Measurements from ENCODE around the gene EVL. TPM values are rescaled to one million over a fixed set of nuclear protein-coding genes. Genes with fewer than 3 reads are reported as not detected.

EVL gene
- total and polyA plus RNA-seq, 10 of the 15 experiments (the other 5 are each of a cell fraction or from before 2014, with no cell fraction given): 11.9 to 341 (median 89.8) TPM

DNA sequence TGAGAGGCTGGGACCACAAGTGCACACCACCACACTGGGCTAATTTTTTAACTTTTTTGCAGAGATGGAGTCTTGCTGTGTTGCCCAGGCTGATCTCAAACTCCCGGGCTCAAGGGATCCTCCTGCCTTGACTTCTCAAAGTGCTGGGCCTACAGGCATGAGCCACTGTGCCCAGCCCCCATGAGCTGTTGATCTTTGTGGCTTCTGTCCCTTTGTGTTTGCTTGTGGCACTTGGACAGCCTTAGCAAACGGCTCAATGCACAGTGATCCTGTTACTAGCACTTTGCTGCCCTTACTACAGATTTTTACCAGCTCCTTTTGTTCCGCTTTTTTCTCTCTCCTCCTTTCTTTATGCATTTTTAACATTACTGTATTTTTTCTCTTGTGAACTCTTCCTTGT, 25.3 kb upstream of the EVL start (continued):
- TF ChIP-seq, protein P1, sequence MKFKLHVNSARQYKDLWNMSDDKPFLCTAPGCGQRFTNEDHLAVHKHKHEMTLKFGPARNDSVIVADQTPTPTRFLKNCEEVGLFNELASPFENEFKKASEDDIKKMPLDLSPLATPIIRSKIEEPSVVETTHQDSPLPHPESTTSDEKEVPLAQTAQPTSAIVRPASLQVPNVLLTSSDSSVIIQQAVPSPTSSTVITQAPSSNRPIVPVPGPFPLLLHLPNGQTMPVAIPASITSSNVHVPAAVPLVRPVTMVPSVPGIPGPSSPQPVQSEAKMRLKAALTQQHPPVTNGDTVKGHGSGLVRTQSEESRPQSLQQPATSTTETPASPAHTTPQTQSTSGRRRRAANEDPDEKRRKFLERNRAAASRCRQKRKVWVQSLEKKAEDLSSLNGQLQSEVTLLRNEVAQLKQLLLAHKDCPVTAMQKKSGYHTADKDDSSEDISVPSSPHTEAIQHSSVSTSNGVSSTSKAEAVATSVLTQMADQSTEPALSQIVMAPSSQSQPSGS (IDR thresholded peaks at IDR 0.05; ENCODE audit: low read length): no peak
- TF ChIP-seq ATF7 (IDR thresholded peaks at IDR 0.05; ENCODE audit: low read depth): no peak

DNA sequence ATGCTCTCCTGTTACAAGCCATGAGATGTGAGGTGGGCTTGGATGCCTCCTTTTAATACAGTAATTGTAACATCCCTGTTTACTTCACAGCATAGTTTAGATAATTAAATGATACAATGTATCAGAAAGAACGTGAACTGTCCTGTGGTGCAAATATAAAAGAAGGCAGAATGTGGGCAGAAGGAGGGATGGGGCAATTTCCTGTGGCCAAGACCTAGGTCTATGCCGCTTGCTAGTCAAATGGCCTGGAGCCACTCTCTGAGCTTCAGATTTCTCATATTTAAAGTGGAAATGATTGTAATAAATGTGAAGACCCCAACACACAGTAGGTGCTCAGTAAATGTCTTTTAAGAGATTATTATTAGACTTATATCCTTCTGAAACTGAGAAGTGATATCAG, 24.0 kb upstream of the EVL start:
- ATAC-seq (no peak), DNase-seq (ENCODE audit: low read depth, low spot score) (no peak), FAIRE-seq (no peak)
- Histone ChIP-seq H2AFZ (ENCODE audit: control insufficient read depth, low read depth, low read length) (no peak overlapping the region), H3K27me3 (replicated peaks in 1 of 2; ENCODE audit: control insufficient read depth in 2 of 2, insufficient read depth in 2 of 2, low read length in 1 of 2) (no peaks in the 10 kb centered on the region), H3K4me1 (ENCODE audit: control insufficient read depth, insufficient read depth, low read length) (no peaks in the 10 kb centered on the region), H3K27ac (ENCODE audit: control insufficient read depth, insufficient read depth) (no peak overlapping the region), H3K9ac (ENCODE audit: control insufficient read depth, insufficient read depth, low read length) (no peak overlapping the region), H3K9me3 (replicated peaks; ENCODE audit: control insufficient read depth, insufficient read depth, low read length) (no peaks in the 10 kb centered on the region), H3K4me2 (ENCODE audit: control insufficient read depth, insufficient read depth) (no peak overlapping the region), H4K20me1 (ENCODE audit: control insufficient read depth, insufficient read depth) (no peaks in the 10 kb centered on the region), H3K36me3 (ENCODE audit: control insufficient read depth in 2 of 2, insufficient read depth in 2 of 2, low read length in 1 of 2) (no peaks in the 10 kb centered on the region), H3K4me3 (no peak overlapping the region), H3K79me2 (ENCODE audit: control insufficient read depth, insufficient read depth, low read length) (no peaks in the 10 kb centered on the region)
- WGBS (ENCODE audit: insufficient coverage, insufficient replicate concordance, low lambda C conversion rate, missing lambda C conversion rate): 48% methylated on average over 2 of the region's 2 CpGs
- ChIA-PET RAD21 (ENCODE audit: unreplicated experiment) (interaction anchor here (1.4 kb wide), 1 partner anchor 15 kb away, joined by 4 read pairs; no protein-coding TSS in a partner anchor), CTCF (interaction anchor here (0.7 to 1.2 kb wide), 3 partner anchors 58 to 199 kb away, joined by 3 read pairs; no protein-coding TSS in a partner anchor), POLR2A (no interaction called here), SMC1A (ENCODE audit: uncharacterized antibody, unreplicated experiment) (interaction anchor here (1.0 to 1.6 kb wide), 3 partner anchors 30 to 52 kb away, joined by 4 to 6 read pairs (median 6); no protein-coding TSS in a partner anchor)
- intact Hi-C loops (cut with micrococcal nuclease; ENCODE audit: unreplicated experiment): no loop called here
- no TSS peak for BruUV-seq (replicated peaks)
- in situ Hi-C loops (cut with MboI): no loop called here
- TF ChIP-seq, protein P1 (IDR thresholded peaks at IDR 0.05; ENCODE audit: low read length): no peak
- TF ChIP-seq NR2F1 (conservative IDR thresholded peaks at IDR 0.05) (no peak), NFXL1 (IDR thresholded peaks at IDR 0.05; ENCODE audit: borderline replicate concordance) (no peak)
- TF ChIP-seq, protein P2, sequence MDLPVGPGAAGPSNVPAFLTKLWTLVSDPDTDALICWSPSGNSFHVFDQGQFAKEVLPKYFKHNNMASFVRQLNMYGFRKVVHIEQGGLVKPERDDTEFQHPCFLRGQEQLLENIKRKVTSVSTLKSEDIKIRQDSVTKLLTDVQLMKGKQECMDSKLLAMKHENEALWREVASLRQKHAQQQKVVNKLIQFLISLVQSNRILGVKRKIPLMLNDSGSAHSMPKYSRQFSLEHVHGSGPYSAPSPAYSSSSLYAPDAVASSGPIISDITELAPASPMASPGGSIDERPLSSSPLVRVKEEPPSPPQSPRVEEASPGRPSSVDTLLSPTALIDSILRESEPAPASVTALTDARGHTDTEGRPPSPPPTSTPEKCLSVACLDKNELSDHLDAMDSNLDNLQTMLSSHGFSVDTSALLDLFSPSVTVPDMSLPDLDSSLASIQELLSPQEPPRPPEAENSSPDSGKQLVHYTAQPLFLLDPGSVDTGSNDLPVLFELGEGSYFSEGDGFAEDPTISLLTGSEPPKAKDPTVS (IDR thresholded peaks at IDR 0.05; ENCODE audit: low read depth, low read length): no peak
- TF ChIP-seq, protein P3, sequence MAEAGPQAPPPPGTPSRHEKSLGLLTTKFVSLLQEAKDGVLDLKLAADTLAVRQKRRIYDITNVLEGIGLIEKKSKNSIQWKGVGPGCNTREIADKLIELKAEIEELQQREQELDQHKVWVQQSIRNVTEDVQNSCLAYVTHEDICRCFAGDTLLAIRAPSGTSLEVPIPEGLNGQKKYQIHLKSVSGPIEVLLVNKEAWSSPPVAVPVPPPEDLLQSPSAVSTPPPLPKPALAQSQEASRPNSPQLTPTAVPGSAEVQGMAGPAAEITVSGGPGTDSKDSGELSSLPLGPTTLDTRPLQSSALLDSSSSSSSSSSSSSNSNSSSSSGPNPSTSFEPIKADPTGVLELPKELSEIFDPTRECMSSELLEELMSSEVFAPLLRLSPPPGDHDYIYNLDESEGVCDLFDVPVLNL (IDR thresholded peaks at IDR 0.05; ENCODE audit: low read depth, low read length): no peak
- TF ChIP-seq, protein P4, sequence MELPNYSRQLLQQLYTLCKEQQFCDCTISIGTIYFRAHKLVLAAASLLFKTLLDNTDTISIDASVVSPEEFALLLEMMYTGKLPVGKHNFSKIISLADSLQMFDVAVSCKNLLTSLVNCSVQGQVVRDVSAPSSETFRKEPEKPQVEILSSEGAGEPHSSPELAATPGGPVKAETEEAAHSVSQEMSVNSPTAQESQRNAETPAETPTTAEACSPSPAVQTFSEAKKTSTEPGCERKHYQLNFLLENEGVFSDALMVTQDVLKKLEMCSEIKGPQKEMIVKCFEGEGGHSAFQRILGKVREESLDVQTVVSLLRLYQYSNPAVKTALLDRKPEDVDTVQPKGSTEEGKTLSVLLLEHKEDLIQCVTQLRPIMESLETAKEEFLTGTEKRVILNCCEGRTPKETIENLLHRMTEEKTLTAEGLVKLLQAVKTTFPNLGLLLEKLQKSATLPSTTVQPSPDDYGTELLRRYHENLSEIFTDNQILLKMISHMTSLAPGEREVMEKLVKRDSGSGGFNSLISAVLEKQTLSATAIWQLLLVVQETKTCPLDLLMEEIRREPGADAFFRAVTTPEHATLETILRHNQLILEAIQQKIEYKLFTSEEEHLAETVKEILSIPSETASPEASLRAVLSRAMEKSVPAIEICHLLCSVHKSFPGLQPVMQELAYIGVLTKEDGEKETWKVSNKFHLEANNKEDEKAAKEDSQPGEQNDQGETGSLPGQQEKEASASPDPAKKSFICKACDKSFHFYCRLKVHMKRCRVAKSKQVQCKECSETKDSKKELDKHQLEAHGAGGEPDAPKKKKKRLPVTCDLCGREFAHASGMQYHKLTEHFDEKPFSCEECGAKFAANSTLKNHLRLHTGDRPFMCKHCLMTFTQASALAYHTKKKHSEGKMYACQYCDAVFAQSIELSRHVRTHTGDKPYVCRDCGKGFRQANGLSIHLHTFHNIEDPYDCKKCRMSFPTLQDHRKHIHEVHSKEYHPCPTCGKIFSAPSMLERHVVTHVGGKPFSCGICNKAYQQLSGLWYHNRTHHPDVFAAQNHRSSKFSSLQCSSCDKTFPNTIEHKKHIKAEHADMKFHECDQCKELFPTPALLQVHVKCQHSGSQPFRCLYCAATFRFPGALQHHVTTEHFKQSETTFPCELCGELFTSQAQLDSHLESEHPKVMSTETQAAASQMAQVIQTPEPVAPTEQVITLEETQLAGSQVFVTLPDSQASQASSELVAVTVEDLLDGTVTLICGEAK (IDR thresholded peaks at IDR 0.05; ENCODE audit: borderline replicate concordance): no peak

Data from GM12878 (cell line).